Heart left ventricle (tissue), 13 donors: Measurements from ENCODE around the gene SCGB2B2.

Source experiments
- CTCF ChIP-seq, 12 donors: fragments of 200-600 bp; sonication (generic) in 4 of 12; IDR thresholded peaks; one replicate each; pipeline versions ENCODE4 v1.5.0 to v1.8.0; 2018 to 2022; ENCODE audit warnings: antibody characterized with exemption in 12 of 12, mild to moderate bottlenecking in 5 of 12
- POLR2A ChIP-seq, 2 donors: fragments of 450-650 bp; IDR thresholded peaks; one replicate each; pipeline ENCODE4 v1.6.1; 2017; ENCODE audit warnings: antibody characterized with exemption in 2 of 2, mild to moderate bottlenecking in 2 of 2, moderate library complexity in 2 of 2
- donor health status: ischemic (EF 13 %, LVEDD 7.1; RV severe dilation, severe dysfunction).
- donor health status: DM: no; HTN: yes; CAD: no.
- donor health status: DM: no; HTN: no; CAD: no.
- donor health status: ischemic (EF 25% LVEDD 6.9; RV normal size, moderate dysfunction).
- donor health status: ischemic (EF 25% LVEDD 5.7; RV mildly dilated, moderate dysfunction).
- donor health status: ischemic (EF 35%, LVEDD 5.7; RV mildly dilated, moderate dysfunction).
- donor health status: nonischemic (EF 11% LVEDD 7.7; RV severe dilation, severe dysfunction).
- donor health status: DM: yes; HTN: yes; CAD: no.
- donor health status: PGD.
- donor health status: ischemic (EF 29% LVEDD 5.4; RV normal size, mild dysfunction).
- donor health status: nonischemic (EF 23%, LVEDD 6.1; RV moderate dilation, normal function).

GRCh38 chr19:34692549-34692948 lies 15.6 kb upstream of the SCGB2B2 start:
- TF ChIP-seq CTCF (IDR thresholded peaks at IDR 0.05) (no peak), POLR2A (IDR thresholded peaks at IDR 0.05) (no peak)
